ENCODE results near the gene INAFM1. TPM values are rescaled to one million over a fixed set of nuclear protein-coding genes. Genes with fewer than 3 reads are reported as not detected.

INAFM1 gene
- total RNA-seq, 2 experiments from 2014 or later: 16.9 to 19.3 TPM

- intact Hi-C loops (cut with DNase I, micrococcal nuclease): loop anchor here in 1 of 2 experiments (10.0 kb wide), 2 partner anchors 399 to 469 kb away; partner anchors contain the start of genes AP2S1 and SLC1A5
Observed at GRCh38 chr19:47253467-47253881, 21.2 kb upstream of the INAFM1 start.

GRCh38 chr19:47253970-47254369 lies 20.7 kb upstream of the INAFM1 start:
- no peaks in the 10 kb centered on the region for H3K27me3 Mint-ChIP-seq
- H3K36me3 ChIP-seq (ENCODE audit: insufficient read depth, low read length): peaks cover 10% of the 10 kb centered on the region
- H3K4me3 ChIP-seq (ENCODE audit: low read length): no peak overlapping the region
- peaks cover 0 to 7% of the 10 kb centered on the region in 2 experiments for H3K9me3 ChIP-seq (ENCODE audit: control insufficient read depth in 1 of 2, insufficient read depth in 1 of 2, low read length in 2 of 2)
- peaks cover 29% of the 10 kb centered on the region for H3K36me3 Mint-ChIP-seq (ENCODE audit: low read depth)
- peaks cover 29% of the 10 kb centered on the region for H3K4me1 Mint-ChIP-seq (ENCODE audit: low read depth)
- ChIA-PET POLR2A (interaction anchor here (1.1 to 1.2 kb wide), 2 partner anchors 10 to 28 kb away, joined by 4 to 5 read pairs; no protein-coding TSS in a partner anchor), CTCF (interaction anchor here (0.9 to 3.3 kb wide), 2 partner anchors 10 to 123 kb away, joined by 3 to 12 read pairs; partner anchors contain the start of gene SAE1)
- intact Hi-C loops (cut with DNase I, micrococcal nuclease): loop anchor here in 1 of 2 experiments (10.0 kb wide), 2 partner anchors 399 to 469 kb away; partner anchors contain the start of genes AP2S1 and SLC1A5
- no peak for TF ChIP-seq CTCF (IDR thresholded peaks at IDR 0.05)
- peak overlapping the region; percentile 40 for H3K27ac Mint-ChIP-seq
- peaks cover 26% of the 10 kb centered on the region for H3K4me1 ChIP-seq (ENCODE audit: insufficient read depth, low read length)
- H3K9me3 Mint-ChIP-seq: no peaks in the 10 kb centered on the region
- DNase-seq (peak in 1 of 14 experiments; percentile 51), ATAC-seq (ENCODE audit: poor library complexity) (no peak)
- peak overlapping the region; percentile 75 for H3K4me3 Mint-ChIP-seq
- H3K27ac ChIP-seq (ENCODE audit: low read depth in 1 of 2, low read length in 2 of 2): no peak overlapping the region
- H3K27me3 ChIP-seq (ENCODE audit: control insufficient read depth in 1 of 2, insufficient read depth in 2 of 2, low read length in 2 of 2): no peaks in the 10 kb centered on the region

More at GRCh38 chr19:47253467-47253881, 21.2 kb upstream of the INAFM1 start:
- no peaks in the 10 kb centered on the region for H3K9me3 Mint-ChIP-seq
- H3K27me3 Mint-ChIP-seq: no peaks in the 10 kb centered on the region
- peaks cover 24% of the 10 kb centered on the region for H3K4me1 Mint-ChIP-seq (ENCODE audit: low read depth)
- H3K27me3 ChIP-seq (ENCODE audit: control insufficient read depth in 1 of 2, insufficient read depth in 2 of 2, low read length in 2 of 2): no peaks in the 10 kb centered on the region
- ATAC-seq (ENCODE audit: poor library complexity): no peak
- H3K9me3 ChIP-seq (ENCODE audit: control insufficient read depth in 1 of 2, insufficient read depth in 1 of 2, low read length in 2 of 2): peaks cover 0 to 7% of the 10 kb centered on the region in 2 experiments
- ChIA-PET POLR2A (interaction anchor here (1.1 to 1.2 kb wide), 2 partner anchors 9 to 27 kb away, joined by 4 to 5 read pairs; no protein-coding TSS in a partner anchor), CTCF (interaction anchor here (0.9 to 3.3 kb wide), 2 partner anchors 9 to 123 kb away, joined by 3 to 12 read pairs; partner anchors contain the start of gene SAE1)
- peaks cover 24% of the 10 kb centered on the region for H3K36me3 Mint-ChIP-seq (ENCODE audit: low read depth)
- no peak overlapping the region for H3K4me3 Mint-ChIP-seq
- peak overlapping the region; percentile 40 for H3K27ac Mint-ChIP-seq
- peaks cover 21% of the 10 kb centered on the region for H3K4me1 ChIP-seq (ENCODE audit: insufficient read depth, low read length)
- peaks cover 5% of the 10 kb centered on the region for H3K36me3 ChIP-seq (ENCODE audit: insufficient read depth, low read length)
- TF ChIP-seq CTCF (IDR thresholded peaks at IDR 0.05): no peak
- H3K4me3 ChIP-seq (ENCODE audit: low read length): no peak overlapping the region
- DNase-seq: no peak
- H3K27ac ChIP-seq (ENCODE audit: low read depth in 1 of 2, low read length in 2 of 2): no peak overlapping the region

- Histone ChIP-seq H3K4me3 (ENCODE audit: low read length) (peak within 1 kb of the TSS; percentile 72), H3K9me3 (ENCODE audit: control insufficient read depth in 1 of 2, insufficient read depth in 1 of 2, low read length in 2 of 2) (peaks cover 0 to 7% of the 10 kb centered on the region in 2 experiments), H3K27ac (ENCODE audit: low read depth in 1 of 2, low read length in 2 of 2) (peak within 1 kb of the TSS; percentile 69 to 91), H3K27me3 (ENCODE audit: control insufficient read depth in 1 of 2, insufficient read depth in 2 of 2, low read length in 2 of 2) (no peaks in the 10 kb centered on the region), H3K4me1 (ENCODE audit: insufficient read depth, low read length) (peaks cover 30% of the 10 kb centered on the region), H3K36me3 (ENCODE audit: insufficient read depth, low read length) (peaks cover 30% of the 10 kb centered on the region)
- ChIA-PET POLR2A (interaction anchor here (0.6 to 2.7 kb wide), 23 partner anchors 9 to 344 kb away, joined by 3 to 124 read pairs (median 6); partner anchors contain the start of genes DHX34, INAFM1, MEIS3 and SAE1), CTCF (interaction anchor here (0.8 to 2.4 kb wide), 6 partner anchors 8 to 106 kb away, joined by 3 to 17 read pairs (median 6); partner anchors contain the start of gene DHX34)
- no peaks in the 10 kb centered on the region for H3K9me3 Mint-ChIP-seq
- H3K27ac Mint-ChIP-seq: peak within 1 kb of the TSS; percentile 97
- TF ChIP-seq CTCF (IDR thresholded peaks at IDR 0.05): no peak
- no peaks in the 10 kb centered on the region for H3K27me3 Mint-ChIP-seq
- DNase-seq (peak; percentile 78 to 96 (median 87)), ATAC-seq (ENCODE audit: poor library complexity) (no peak)
- peak within 1 kb of the TSS; percentile 98 for H3K4me3 Mint-ChIP-seq
- H3K36me3 Mint-ChIP-seq (ENCODE audit: low read depth): peaks cover 48% of the 10 kb centered on the region
- intact Hi-C loops (cut with DNase I, micrococcal nuclease): loop anchor here (1.0 to 10.0 kb wide), 5 partner anchors 19 to 471 kb away; partner anchors contain the start of genes AP2S1 (in 1 of the 2), ARHGAP35 (in 1 of the 2), BBC3 (in 1 of the 2) and INAFM1 (in 1 of the 2)
- peaks cover 39% of the 10 kb centered on the region for H3K4me1 Mint-ChIP-seq (ENCODE audit: low read depth)
Observed at GRCh38 chr19:47255879-47256692, 18.6 kb upstream of the INAFM1 start, which contains the start of gene CCDC9. TSS of gene CCDC9 (plus strand) at chr19:47256525. CDS start at chr19:47258401, 1,876 bp downstream.
